ENCODE measurements around the gene PLA2R1.

- TF ChIP-seq CTCF (IDR thresholded peaks at IDR 0.05; ENCODE audit: poor library complexity, severe bottlenecking): no peak
- TF ChIP-seq RAD21 (conservative IDR thresholded peaks at IDR 0.05): no peak
- TF ChIP-seq TAF1 (IDR thresholded peaks at IDR 0.05; ENCODE audit: low read depth): no peak
- TF ChIP-seq SMC3 (conservative IDR thresholded peaks at IDR 0.05; ENCODE audit: poor library complexity): no peak
- no peak for TF ChIP-seq EZH2 (IDR thresholded peaks at IDR 0.05; ENCODE audit: borderline replicate concordance, insufficient read depth, low read length, poor library complexity, severe bottlenecking)
- no peak for TF ChIP-seq EP300 (conservative IDR thresholded peaks at IDR 0.05; ENCODE audit: poor library complexity, severe bottlenecking)
- no peak for TF ChIP-seq POLR2AphosphoS5 (IDR thresholded peaks at IDR 0.05)
- no peak for TF ChIP-seq MXI1 (conservative IDR thresholded peaks at IDR 0.05; ENCODE audit: poor library complexity, severe bottlenecking)
- no peak for TF ChIP-seq REST (IDR thresholded peaks at IDR 0.05; ENCODE audit: borderline replicate concordance)
Observed at GRCh38 chr2:159903443-159904126, 158.8 kb downstream of the PLA2R1 start.

Data from neural cell (in vitro differentiated cells).